ENCODE results near the gene BGN.

DNA sequence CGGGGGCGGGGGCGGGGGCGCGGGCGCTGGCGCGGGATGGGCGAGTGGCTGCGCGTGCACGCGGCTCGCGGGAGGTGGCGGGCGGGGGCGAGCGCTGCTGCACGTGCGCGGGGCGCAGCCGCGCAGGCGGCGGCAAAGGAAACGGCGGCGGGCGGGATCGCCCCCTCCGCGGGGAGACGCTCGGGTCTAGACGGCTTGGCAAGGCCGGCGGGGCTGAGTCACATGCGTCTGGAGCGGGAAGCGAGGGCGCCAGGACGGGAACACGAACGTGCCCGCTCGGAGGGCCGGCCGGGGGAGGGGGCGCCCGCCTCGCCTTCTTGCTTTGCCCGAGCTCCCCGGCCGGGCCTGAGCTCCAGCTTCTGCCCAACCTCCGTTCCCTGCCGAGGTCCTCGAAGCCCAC lies 20.1 kb upstream of the BGN start:
- TF ChIP-seq, protein P1, sequence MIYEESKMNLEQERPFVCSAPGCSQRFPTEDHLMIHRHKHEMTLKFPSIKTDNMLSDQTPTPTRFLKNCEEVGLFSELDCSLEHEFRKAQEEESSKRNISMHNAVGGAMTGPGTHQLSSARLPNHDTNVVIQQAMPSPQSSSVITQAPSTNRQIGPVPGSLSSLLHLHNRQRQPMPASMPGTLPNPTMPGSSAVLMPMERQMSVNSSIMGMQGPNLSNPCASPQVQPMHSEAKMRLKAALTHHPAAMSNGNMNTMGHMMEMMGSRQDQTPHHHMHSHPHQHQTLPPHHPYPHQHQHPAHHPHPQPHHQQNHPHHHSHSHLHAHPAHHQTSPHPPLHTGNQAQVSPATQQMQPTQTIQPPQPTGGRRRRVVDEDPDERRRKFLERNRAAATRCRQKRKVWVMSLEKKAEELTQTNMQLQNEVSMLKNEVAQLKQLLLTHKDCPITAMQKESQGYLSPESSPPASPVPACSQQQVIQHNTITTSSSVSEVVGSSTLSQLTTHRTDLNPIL (CRISPR knock-in tag; IDR thresholded peaks at IDR 0.05; ENCODE audit: low read depth), result no peak
- TF ChIP-seq ZFP3 (CRISPR knock-in tag; IDR thresholded peaks at IDR 0.05), result no peak
- TF ChIP-seq ESRRG (CRISPR knock-in tag; IDR thresholded peaks at IDR 0.05), result no peak
- TF ChIP-seq ARNTL (CRISPR knock-in tag; IDR thresholded peaks at IDR 0.05; ENCODE audit: borderline replicate concordance, low read depth), result no peak
- no peak for TF ChIP-seq SNAI2 (CRISPR knock-in tag; IDR thresholded peaks at IDR 0.05)
- TF ChIP-seq ZC3H10 (CRISPR knock-in tag; IDR thresholded peaks at IDR 0.05), result no peak
- TF ChIP-seq, protein P2, sequence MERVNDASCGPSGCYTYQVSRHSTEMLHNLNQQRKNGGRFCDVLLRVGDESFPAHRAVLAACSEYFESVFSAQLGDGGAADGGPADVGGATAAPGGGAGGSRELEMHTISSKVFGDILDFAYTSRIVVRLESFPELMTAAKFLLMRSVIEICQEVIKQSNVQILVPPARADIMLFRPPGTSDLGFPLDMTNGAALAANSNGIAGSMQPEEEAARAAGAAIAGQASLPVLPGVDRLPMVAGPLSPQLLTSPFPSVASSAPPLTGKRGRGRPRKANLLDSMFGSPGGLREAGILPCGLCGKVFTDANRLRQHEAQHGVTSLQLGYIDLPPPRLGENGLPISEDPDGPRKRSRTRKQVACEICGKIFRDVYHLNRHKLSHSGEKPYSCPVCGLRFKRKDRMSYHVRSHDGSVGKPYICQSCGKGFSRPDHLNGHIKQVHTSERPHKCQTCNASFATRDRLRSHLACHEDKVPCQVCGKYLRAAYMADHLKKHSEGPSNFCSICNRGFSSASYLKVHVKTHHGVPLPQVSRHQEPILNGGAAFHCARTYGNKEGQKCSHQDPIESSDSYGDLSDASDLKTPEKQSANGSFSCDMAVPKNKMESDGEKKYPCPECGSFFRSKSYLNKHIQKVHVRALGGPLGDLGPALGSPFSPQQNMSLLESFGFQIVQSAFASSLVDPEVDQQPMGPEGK (CRISPR knock-in tag; IDR thresholded peaks at IDR 0.05; ENCODE audit: borderline replicate concordance), result no peak
- TF ChIP-seq ZNF70 (CRISPR knock-in tag; IDR thresholded peaks at IDR 0.05), result no peak
- TF ChIP-seq, protein P3, sequence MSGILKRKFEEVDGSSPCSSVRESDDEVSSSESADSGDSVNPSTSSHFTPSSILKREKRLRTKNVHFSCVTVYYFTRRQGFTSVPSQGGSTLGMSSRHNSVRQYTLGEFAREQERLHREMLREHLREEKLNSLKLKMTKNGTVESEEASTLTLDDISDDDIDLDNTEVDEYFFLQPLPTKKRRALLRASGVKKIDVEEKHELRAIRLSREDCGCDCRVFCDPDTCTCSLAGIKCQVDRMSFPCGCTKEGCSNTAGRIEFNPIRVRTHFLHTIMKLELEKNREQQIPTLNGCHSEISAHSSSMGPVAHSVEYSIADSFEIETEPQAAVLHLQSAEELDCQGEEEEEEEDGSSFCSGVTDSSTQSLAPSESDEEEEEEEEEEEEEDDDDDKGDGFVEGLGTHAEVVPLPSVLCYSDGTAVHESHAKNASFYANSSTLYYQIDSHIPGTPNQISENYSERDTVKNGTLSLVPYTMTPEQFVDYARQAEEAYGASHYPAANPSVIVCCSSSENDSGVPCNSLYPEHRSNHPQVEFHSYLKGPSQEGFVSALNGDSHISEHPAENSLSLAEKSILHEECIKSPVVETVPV (CRISPR knock-in tag; IDR thresholded peaks at IDR 0.05), result no peak

Measured in SK-N-SH treated with all-trans-retinoic acid at 6 μM for 48 hours (cell line).